ENCODE results near the gene CYTH1.

DNA sequence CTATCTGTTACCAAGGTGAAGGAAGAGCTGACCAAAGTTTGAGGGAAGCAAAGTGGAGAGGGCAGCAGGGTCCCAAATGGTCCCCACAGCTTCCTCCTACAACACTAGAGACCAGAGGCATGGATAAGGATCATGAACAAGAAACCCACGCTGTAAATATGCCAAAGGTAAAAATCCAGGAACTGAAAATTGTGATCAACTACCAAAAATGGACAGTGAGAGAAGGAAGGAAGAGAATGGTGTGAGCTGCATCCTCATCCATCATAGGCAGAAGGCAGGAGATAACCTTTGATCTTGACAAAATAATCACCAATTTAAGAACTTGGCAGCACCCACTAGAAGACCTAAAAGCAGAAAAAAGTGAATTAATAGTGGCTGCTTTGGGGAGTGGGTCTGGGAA, 66.2 kb downstream of the CYTH1 start:
- TF ChIP-seq TAF1 (IDR thresholded peaks at IDR 0.05; ENCODE audit: borderline replicate concordance, low read depth, low read length) (no peak), RXRA (IDR thresholded peaks at IDR 0.05; ENCODE audit: borderline replicate concordance, low read depth) (no peak)
- TF ChIP-seq, protein P1, sequence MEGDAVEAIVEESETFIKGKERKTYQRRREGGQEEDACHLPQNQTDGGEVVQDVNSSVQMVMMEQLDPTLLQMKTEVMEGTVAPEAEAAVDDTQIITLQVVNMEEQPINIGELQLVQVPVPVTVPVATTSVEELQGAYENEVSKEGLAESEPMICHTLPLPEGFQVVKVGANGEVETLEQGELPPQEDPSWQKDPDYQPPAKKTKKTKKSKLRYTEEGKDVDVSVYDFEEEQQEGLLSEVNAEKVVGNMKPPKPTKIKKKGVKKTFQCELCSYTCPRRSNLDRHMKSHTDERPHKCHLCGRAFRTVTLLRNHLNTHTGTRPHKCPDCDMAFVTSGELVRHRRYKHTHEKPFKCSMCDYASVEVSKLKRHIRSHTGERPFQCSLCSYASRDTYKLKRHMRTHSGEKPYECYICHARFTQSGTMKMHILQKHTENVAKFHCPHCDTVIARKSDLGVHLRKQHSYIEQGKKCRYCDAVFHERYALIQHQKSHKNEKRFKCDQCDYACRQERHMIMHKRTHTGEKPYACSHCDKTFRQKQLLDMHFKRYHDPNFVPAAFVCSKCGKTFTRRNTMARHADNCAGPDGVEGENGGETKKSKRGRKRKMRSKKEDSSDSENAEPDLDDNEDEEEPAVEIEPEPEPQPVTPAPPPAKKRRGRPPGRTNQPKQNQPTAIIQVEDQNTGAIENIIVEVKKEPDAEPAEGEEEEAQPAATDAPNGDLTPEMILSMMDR (IDR thresholded peaks at IDR 0.05): no peak
- TF ChIP-seq, protein P2, sequence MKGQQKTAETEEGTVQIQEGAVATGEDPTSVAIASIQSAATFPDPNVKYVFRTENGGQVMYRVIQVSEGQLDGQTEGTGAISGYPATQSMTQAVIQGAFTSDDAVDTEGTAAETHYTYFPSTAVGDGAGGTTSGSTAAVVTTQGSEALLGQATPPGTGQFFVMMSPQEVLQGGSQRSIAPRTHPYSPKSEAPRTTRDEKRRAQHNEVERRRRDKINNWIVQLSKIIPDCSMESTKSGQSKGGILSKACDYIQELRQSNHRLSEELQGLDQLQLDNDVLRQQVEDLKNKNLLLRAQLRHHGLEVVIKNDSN (IDR thresholded peaks at IDR 0.05; ENCODE audit: borderline replicate concordance, low read depth): no peak
- TF ChIP-seq, protein P3, sequence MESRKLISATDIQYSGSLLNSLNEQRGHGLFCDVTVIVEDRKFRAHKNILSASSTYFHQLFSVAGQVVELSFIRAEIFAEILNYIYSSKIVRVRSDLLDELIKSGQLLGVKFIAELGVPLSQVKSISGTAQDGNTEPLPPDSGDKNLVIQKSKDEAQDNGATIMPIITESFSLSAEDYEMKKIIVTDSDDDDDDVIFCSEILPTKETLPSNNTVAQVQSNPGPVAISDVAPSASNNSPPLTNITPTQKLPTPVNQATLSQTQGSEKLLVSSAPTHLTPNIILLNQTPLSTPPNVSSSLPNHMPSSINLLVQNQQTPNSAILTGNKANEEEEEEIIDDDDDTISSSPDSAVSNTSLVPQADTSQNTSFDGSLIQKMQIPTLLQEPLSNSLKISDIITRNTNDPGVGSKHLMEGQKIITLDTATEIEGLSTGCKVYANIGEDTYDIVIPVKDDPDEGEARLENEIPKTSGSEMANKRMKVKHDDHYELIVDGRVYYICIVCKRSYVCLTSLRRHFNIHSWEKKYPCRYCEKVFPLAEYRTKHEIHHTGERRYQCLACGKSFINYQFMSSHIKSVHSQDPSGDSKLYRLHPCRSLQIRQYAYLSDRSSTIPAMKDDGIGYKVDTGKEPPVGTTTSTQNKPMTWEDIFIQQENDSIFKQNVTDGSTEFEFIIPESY (IDR thresholded peaks at IDR 0.05; ENCODE audit: borderline replicate concordance, low read depth): no peak
- TF ChIP-seq, protein P4, sequence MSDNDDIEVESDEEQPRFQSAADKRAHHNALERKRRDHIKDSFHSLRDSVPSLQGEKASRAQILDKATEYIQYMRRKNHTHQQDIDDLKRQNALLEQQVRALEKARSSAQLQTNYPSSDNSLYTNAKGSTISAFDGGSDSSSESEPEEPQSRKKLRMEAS (IDR thresholded peaks at IDR 0.05; ENCODE audit: low read depth): no peak
- TF ChIP-seq, protein P5, sequence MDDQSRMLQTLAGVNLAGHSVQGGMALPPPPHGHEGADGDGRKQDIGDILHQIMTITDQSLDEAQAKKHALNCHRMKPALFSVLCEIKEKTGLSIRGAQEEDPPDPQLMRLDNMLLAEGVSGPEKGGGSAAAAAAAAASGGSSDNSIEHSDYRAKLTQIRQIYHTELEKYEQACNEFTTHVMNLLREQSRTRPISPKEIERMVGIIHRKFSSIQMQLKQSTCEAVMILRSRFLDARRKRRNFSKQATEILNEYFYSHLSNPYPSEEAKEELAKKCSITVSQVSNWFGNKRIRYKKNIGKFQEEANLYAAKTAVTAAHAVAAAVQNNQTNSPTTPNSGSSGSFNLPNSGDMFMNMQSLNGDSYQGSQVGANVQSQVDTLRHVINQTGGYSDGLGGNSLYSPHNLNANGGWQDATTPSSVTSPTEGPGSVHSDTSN (IDR thresholded peaks at IDR 0.05): no peak
